Activated B cell treated with CpG ODN at 0.5 μM for 24 hours (primary cell): ENCODE measurements around the gene GSTM4. TPM values are rescaled to one million over a fixed set of nuclear protein-coding genes. Genes with fewer than 3 reads are reported as not detected.

Experiments used
- ATAC-seq: fragments of 200-7000 bp; cut with Tn5 transposase; one replicate; pipeline ENCODE4 v1.10.0; 2021; ENCODE audit warnings: low read depth, mild to moderate bottlenecking, moderate library complexity
- CTCF ChIA-PET: fragments of 350-600 bp; sonication (Branson Sonifier 250); formaldehyde crosslinking; loops from one replicate; lab custom pipeline; 2021; ENCODE audit warnings: antibody characterized with exemption; lab: Charles Lee
- POLR2A ChIA-PET: fragments of 350-600 bp; sonication (Branson Sonifier 250); formaldehyde crosslinking; loops from one replicate; lab custom pipeline; 2021; ENCODE audit warnings: antibody characterized with exemption; lab: Charles Lee
- DNase-seq: peaks from one replicate; pipeline ENCODE4 v3.0.0; 2022
- H3K27ac Mint-ChIP-seq: one replicate; pipeline ENCODE4 v1.8.0; 2020; ENCODE audit warnings: mixed read lengths
- H3K27me3 Mint-ChIP-seq: one replicate; pipeline ENCODE4 v1.8.0; 2021; ENCODE audit warnings: mixed read lengths
- H3K36me3 Mint-ChIP-seq: one replicate; pipeline ENCODE4 v1.8.0; 2021; ENCODE audit warnings: low read depth, mixed read lengths
- H3K4me1 Mint-ChIP-seq: one replicate; pipeline ENCODE4 v1.8.0; 2021; ENCODE audit warnings: mixed read lengths
- H3K4me3 Mint-ChIP-seq: one replicate; pipeline ENCODE4 v1.8.0; 2020; ENCODE audit warnings: mild to moderate bottlenecking, mixed read lengths
- H3K9me3 Mint-ChIP-seq: one replicate; pipeline ENCODE4 v1.8.0; 2020; ENCODE audit warnings: mixed read lengths
- CTCF ChIP-seq: fragments of 200-600 bp; IDR thresholded peaks from one replicate; pipeline ENCODE4 v1.8.0; 2022; ENCODE audit warnings: antibody characterized with exemption, mild to moderate bottlenecking
- intact Hi-C: fragments of 100-400 bp; cut with micrococcal nuclease; formaldehyde crosslinking; loops from one replicate; pipeline ENCODE4 v1.15.1; 2024
- total RNA-seq: library from RNA; stranded (reverse); gene quantifications from 2 replicates; pipeline ENCODE4 v1.2.3, GENCODE V29; 2022

GSTM4 gene
- total RNA-seq, 1 donor from 2014 or later, result 13.1 TPM

DNA sequence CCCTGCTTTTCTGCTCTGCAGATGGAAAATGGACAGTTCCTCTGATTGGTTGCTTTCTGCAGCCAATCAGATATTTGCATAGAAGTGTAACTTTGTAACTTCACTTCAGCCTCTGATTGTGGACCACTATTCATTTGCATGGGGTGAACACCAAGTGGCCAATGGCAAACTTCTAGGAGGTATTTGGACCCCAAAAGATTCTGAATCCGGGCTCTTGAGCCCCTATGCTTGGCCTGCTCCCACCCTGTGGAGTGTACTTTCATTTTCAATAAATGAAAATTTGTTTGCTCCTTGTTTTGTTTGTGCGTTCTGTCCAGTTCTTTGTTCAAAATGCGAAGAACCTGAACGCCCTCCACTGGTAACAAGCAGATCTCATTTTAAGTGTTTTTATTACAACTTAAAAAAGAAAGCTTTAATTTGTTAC is 6.4 kb upstream of the GSTM4 start:
- ATAC-seq (no peak), DNase-seq (no peak)
- no peak for TF ChIP-seq CTCF
- ChIA-PET POLR2A (no interaction called here), CTCF (interaction anchor here (0.8 to 6.0 kb wide), 7 partner anchors 9 to 335 kb away, joined by 3 to 63 read pairs (median 3); partner anchors contain the start of genes AHCYL1 and GNAI3)
- Mint-ChIP-seq H3K36me3 (no peaks in the 10 kb centered on the region), H3K4me3 (no peak overlapping the region), H3K27ac (no peak overlapping the region), H3K9me3 (no peaks in the 10 kb centered on the region), H3K27me3 (peaks cover 16% of the 10 kb centered on the region), H3K4me1 (no peaks in the 10 kb centered on the region)
- intact Hi-C loops, result loop anchor here (10.0 kb wide), 1 partner anchor 845 kb away; no protein-coding TSS in a partner anchor

DNA sequence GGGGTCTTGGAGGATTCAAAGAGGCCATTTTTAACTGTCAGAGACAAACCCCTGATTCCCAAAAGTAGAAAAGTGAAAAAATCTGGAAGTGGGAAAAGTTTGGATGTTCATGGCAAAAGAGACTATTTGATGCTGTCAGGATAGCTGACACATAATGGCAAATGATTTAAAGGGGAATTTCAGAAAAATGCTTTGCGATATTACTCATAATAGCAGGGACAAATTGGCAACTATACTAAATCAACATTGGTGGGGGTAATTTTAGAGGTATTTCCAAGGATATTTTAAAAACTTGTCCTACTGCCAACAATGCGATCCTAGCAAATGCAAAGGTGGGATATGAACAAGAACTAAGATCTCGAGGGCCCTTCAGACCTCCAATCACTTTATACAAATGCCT is 5.3 kb upstream of the GSTM4 start:
- Mint-ChIP-seq H3K9me3 (no peaks in the 10 kb centered on the region), H3K36me3 (peaks cover under 1% of the 10 kb centered on the region), H3K4me3 (no peak overlapping the region), H3K27ac (no peak overlapping the region), H3K27me3 (peaks cover 16% of the 10 kb centered on the region), H3K4me1 (peaks cover 9% of the 10 kb centered on the region)
- no peak for TF ChIP-seq CTCF
- DNase-seq, result no peak
- ATAC-seq, result no peak
- POLR2A ChIA-PET, result no interaction called here
- CTCF ChIA-PET, result interaction anchor here (0.9 to 6.0 kb wide), 7 partner anchors 10 to 361 kb away, joined by 3 to 63 read pairs (median 4); partner anchors contain the start of gene AHCYL1
- intact Hi-C loops, result loop anchor here (1.0 kb wide), 1 partner anchor 7 kb away; no protein-coding TSS in a partner anchor

GRCh38 chr1:109652402-109652801 is 3.5 kb upstream of the GSTM4 start:
- intact Hi-C loops, result no loop called here
- ChIA-PET POLR2A (no interaction called here), CTCF (interaction anchor here (1.7 to 6.0 kb wide), 4 partner anchors 9 to 332 kb away, joined by 6 to 63 read pairs (median 8); partner anchors contain the start of gene AHCYL1)
- Mint-ChIP-seq H3K27me3 (peaks cover 16% of the 10 kb centered on the region), H3K9me3 (no peaks in the 10 kb centered on the region), H3K36me3 (peaks cover 2% of the 10 kb centered on the region), H3K27ac (no peak overlapping the region), H3K4me3 (no peak overlapping the region), H3K4me1 (peaks cover 24% of the 10 kb centered on the region)
- no peak for DNase-seq
- no peak for ATAC-seq
- no peak for TF ChIP-seq CTCF

DNA sequence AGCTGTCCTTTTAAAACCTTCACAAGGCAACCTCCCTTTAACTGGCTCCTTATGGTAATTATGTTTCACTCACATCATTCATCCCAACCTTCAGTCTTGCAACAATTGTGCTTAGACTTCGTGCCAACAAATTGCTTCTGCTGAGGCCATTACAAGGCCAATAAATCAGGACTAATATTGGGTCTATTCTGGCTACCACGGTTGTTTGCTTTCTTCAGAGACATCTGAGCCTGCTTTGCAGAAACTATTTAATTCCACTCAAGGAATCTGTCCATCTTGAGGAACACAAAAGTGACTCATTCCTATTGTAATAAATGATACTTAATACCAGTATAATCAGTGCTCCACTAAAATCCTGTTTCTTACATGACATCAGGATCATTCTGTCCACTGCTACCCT is 2.6 kb upstream of the GSTM4 start:
- Mint-ChIP-seq H3K4me3 (no peak overlapping the region), H3K36me3 (peaks cover 2% of the 10 kb centered on the region), H3K4me1 (peaks cover 24% of the 10 kb centered on the region), H3K27ac (no peak overlapping the region), H3K27me3 (peaks cover 14% of the 10 kb centered on the region), H3K9me3 (no peaks in the 10 kb centered on the region)
- no peak for TF ChIP-seq CTCF
- intact Hi-C loops, result no loop called here
- DNase-seq (no peak), ATAC-seq (no peak)
- ChIA-PET POLR2A (no interaction called here), CTCF (interaction anchor here (1.9 to 6.0 kb wide), 3 partner anchors 10 to 331 kb away, joined by 7 to 63 read pairs (median 9); partner anchors contain the start of gene AHCYL1)

GRCh38 chr1:109654519-109654918 is 1.4 kb upstream of the GSTM4 start:
- no peak overlapping the region for H3K4me3 Mint-ChIP-seq
- ChIA-PET POLR2A (interaction anchor here (0.7 to 2.9 kb wide), 4 partner anchors 12 to 441 kb away, joined by 3 to 12 read pairs (median 6); partner anchors contain the start of genes GNAI3 and GSTM1), CTCF (interaction anchor here (3.2 kb wide), 1 partner anchor 15 kb away, joined by 21 read pairs; no protein-coding TSS in a partner anchor)
- intact Hi-C loops, result no loop called here
- H3K4me1 Mint-ChIP-seq, result peaks cover 24% of the 10 kb centered on the region
- DNase-seq (no peak), ATAC-seq (no peak)
- H3K9me3 Mint-ChIP-seq, result no peaks in the 10 kb centered on the region
- TF ChIP-seq CTCF, result no peak
- peaks cover 11% of the 10 kb centered on the region for H3K36me3 Mint-ChIP-seq
- H3K27me3 Mint-ChIP-seq, result peaks cover 14% of the 10 kb centered on the region
- no peak overlapping the region for H3K27ac Mint-ChIP-seq
